H1 (cell line): ENCODE measurements around the gene PCDH18. TPM values are rescaled to one million over a fixed set of nuclear protein-coding genes. Genes with fewer than 3 reads are reported as not detected.

Source experiments
- CBX8 ChIP-seq: fragments of 300-800, 300-1000 bp; sonication (generic); IDR thresholded peaks from 2 replicates; pipeline ENCODE4 v1.7.1; 2016; ENCODE audit warnings: low read depth, low read length, borderline replicate concordance
- CTBP2 ChIP-seq: IDR thresholded peaks from 2 replicates; pipeline ENCODE4 v1.7.0; 2011; ENCODE audit warnings: borderline replicate concordance, mild to moderate bottlenecking, moderate library complexity, mixed read lengths, low read length; ENCODE audit not compliant: insufficient read depth, insufficient read length
- GTF2F1 ChIP-seq: IDR thresholded peaks from 2 replicates; pipeline ENCODE4 v1.6.1; 2012; ENCODE audit warnings: low read depth, low read length, improper control_type of control experiment, borderline replicate concordance
- MAFK ChIP-seq: IDR thresholded peaks from 2 replicates; pipeline ENCODE4 v1.6.1; 2012; ENCODE audit warnings: low read depth, mild to moderate bottlenecking, improper control_type of control experiment, low read length
- TAF1 ChIP-seq: IDR thresholded peaks from 2 replicates; pipeline ENCODE4 v1.6.1; 2011; ENCODE audit warnings: mild to moderate bottlenecking, low read depth, low read length
- polyA plus RNA-seq, 7 experiments: library from polyadenylated mRNA; depleted of rRNA in 3 of 7; stranded (reverse) in 5 of 7; unstranded in 2 of 7; fragments of >200 nt in 5 of 7; fragments of 200-250 nt in 2 of 7; gene quantifications; 1 replicate in 5 of 7; 2 replicates in 1 of 7; 4 replicates in 1 of 7; pipeline versions ENCODE4 v1.2.1 to v1.2.3, GENCODE V29; 2011 to 2013; ENCODE audit warnings: missing spikeins in 2 of 7, mixed read lengths in 2 of 7
- total RNA-seq: library from RNA; stranded (reverse); fragmentation: NEBNext Ultra II Directional; extraction: Animal tissue kit (Norgen Biotek cat#: 25700); gene quantifications from 2 replicates; pipeline ENCODE4 v1.2.1, GENCODE V29; 2021

Gene PCDH18
- total and polyA plus RNA-seq, 2 of the 8 experiments (the other 6 are each of a cell fraction or from before 2014, with no cell fraction given): 28.8 to 41.8 TPM

GRCh38 chr4:137528673-137529072 lies 3.6 kb downstream of the PCDH18 start (continued):
- TF ChIP-seq MAFK (no peak), CBX8 (no peak), GTF2F1 (no peak), CTBP2 (no peak), TAF1 (no peak)
